Measurements from ENCODE around the gene DNAJC4. TPM values are rescaled to one million over a fixed set of nuclear protein-coding genes. Genes with fewer than 3 reads are reported as not detected.

DNAJC4 gene
- total and polyA plus RNA-seq, 9 of the 15 experiments (the other 6 are each of a cell fraction or from before 2014, with no cell fraction given) = 4.0 to 32.6 (median 19.9) TPM

DNA sequence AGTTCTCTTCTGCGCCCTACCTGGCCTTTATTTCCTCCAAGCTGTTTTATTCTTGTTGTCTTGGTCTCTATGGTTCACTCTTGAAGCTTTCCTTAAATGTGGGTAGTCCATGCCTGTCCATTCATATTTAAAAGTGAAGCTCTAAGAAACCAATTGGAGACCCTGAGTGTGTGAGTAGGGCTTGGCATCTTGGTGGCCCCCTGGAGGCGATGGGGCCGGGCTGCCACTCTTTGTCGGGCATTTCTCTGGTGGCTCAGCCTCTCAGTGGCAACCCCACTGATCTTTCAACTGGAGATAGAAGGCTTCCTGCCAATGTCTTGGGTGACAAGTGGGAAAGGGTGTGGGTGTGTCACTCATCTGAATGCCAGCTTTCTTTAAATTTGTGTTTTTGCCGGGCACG lies 13.5 kb upstream of the DNAJC4 start:
- H3K9me3 ChIP-seq (replicated peaks; ENCODE audit: control insufficient read depth, insufficient read depth, low read depth, low read length) = no peaks in the 10 kb centered on the region
- DNase-seq (ENCODE audit: extremely low read depth in 1 of 4, low spot score in 3 of 4) (no peak), ATAC-seq (no peak), FAIRE-seq (no peak)
- no peak overlapping the region for H3K27ac ChIP-seq (ENCODE audit: extremely low read depth, low read depth, low read length)
- H3K79me2 ChIP-seq (ENCODE audit: control insufficient read depth, insufficient read depth, low read length) = no peaks in the 10 kb centered on the region
- intact Hi-C loops (cut with micrococcal nuclease) (no loop called here), in situ Hi-C loops (cut with MboI) (no loop called here)
- no peaks in the 10 kb centered on the region for H4K20me1 ChIP-seq (replicated peaks; ENCODE audit: control insufficient read depth, insufficient read depth, low read length)
- no peak overlapping the region for H3K4me2 ChIP-seq (ENCODE audit: insufficient read depth, low read length)
- TF ChIP-seq JUNB (CRISPR knock-in tag; conservative IDR thresholded peaks at IDR 0.05) (no peak), POLR2G (IDR thresholded peaks at IDR 0.05; ENCODE audit: low read depth, low read length) (peak; percentile 29; the same call in 1 of the 2 replicates), HDGF (IDR thresholded peaks at IDR 0.05) (no peak), RBFOX2 (IDR thresholded peaks at IDR 0.05; ENCODE audit: low read depth, low read length) (0 out of 2 replicates have a peak, but pooled peaks have one; percentile 28)
- no peaks in the 10 kb centered on the region for H3K27me3 ChIP-seq (ENCODE audit: control insufficient read depth in 2 of 2, insufficient read depth in 2 of 2, low read length in 2 of 2)
- no peak overlapping the region for H3K9ac ChIP-seq (ENCODE audit: insufficient read depth in 1 of 2, low read depth in 2 of 2, low read length in 2 of 2)
- H2AFZ ChIP-seq (ENCODE audit: low read depth, low read length) = no peak overlapping the region
- H3K36me3 ChIP-seq (ENCODE audit: control insufficient read depth, insufficient read depth, low read length) = peaks cover 83% of the 10 kb centered on the region
- no peak overlapping the region for H3K4me3 ChIP-seq
- H3K9me1 ChIP-seq (ENCODE audit: control insufficient read depth, insufficient read depth, low read length) = no peaks in the 10 kb centered on the region
- CTCF ChIA-PET (ENCODE audit: low intra/inter-chr PET ratio) = no interaction called here
- BruUV-seq (replicated peaks) = no TSS peak
- H3K4me1 ChIP-seq (replicated peaks in 1 of 2; ENCODE audit: control insufficient read depth in 2 of 2, insufficient read depth in 2 of 2, low read length in 2 of 2) = peaks cover 0 to 15% of the 10 kb centered on the region in 2 experiments; a peak in 2 of 5 replicates
- POLR2A ChIA-PET = interaction anchor here (1.1 to 7.0 kb wide), 4 partner anchors 10 to 101 kb away, joined by 3 to 57 read pairs (median 14); partner anchors contain the start of genes FERMT3, NUDT22, TRMT112 and TRPT1
- 95% methylated on average over 6 of the region's 6 CpGs for WGBS (ENCODE audit: insufficient coverage, low coverage, missing lambda C conversion rate)

- 88% methylated on average over 11 of the region's 11 CpGs for WGBS (ENCODE audit: insufficient coverage, low coverage, missing lambda C conversion rate)
- no peaks in the 10 kb centered on the region for H4K20me1 ChIP-seq (replicated peaks; ENCODE audit: control insufficient read depth, insufficient read depth, low read length)
- H3K27ac ChIP-seq (ENCODE audit: extremely low read depth, low read depth, low read length) = no peak overlapping the region
- ATAC-seq (no peak), DNase-seq (ENCODE audit: extremely low read depth in 1 of 4, low spot score in 3 of 4) (no peak), FAIRE-seq (no peak)
- no TSS peak for BruUV-seq (replicated peaks)
- H3K4me3 ChIP-seq = no peak overlapping the region
- peaks cover 82% of the 10 kb centered on the region for H3K36me3 ChIP-seq (ENCODE audit: control insufficient read depth, insufficient read depth, low read length)
- intact Hi-C loops (cut with micrococcal nuclease) = no loop called here
- H3K4me2 ChIP-seq (ENCODE audit: insufficient read depth, low read length) = no peak overlapping the region
- H3K9me1 ChIP-seq (ENCODE audit: control insufficient read depth, insufficient read depth, low read length) = no peaks in the 10 kb centered on the region
- H3K4me1 ChIP-seq (replicated peaks in 1 of 2; ENCODE audit: control insufficient read depth in 2 of 2, insufficient read depth in 2 of 2, low read length in 2 of 2) = peaks cover 0 to 25% of the 10 kb centered on the region in 2 experiments; a peak in 2 of 5 replicates
- ChIA-PET CTCF (ENCODE audit: low intra/inter-chr PET ratio) (no interaction called here), POLR2A (interaction anchor here (0.6 to 7.0 kb wide), 4 partner anchors 8 to 46 kb away, joined by 4 to 57 read pairs (median 14); partner anchors contain the start of genes FERMT3, NUDT22 and TRPT1)
- H3K9ac ChIP-seq (ENCODE audit: insufficient read depth in 1 of 2, low read depth in 2 of 2, low read length in 2 of 2) = no peak overlapping the region
- no peaks in the 10 kb centered on the region for H3K9me3 ChIP-seq (replicated peaks; ENCODE audit: control insufficient read depth, insufficient read depth, low read depth, low read length)
- no peak overlapping the region for H2AFZ ChIP-seq (ENCODE audit: low read depth, low read length)
- TF ChIP-seq POLR2A (conservative IDR thresholded peaks at IDR 0.05) (0 out of 2 replicates have a peak, but pooled peaks have one; percentile 37), SREBF2 (CRISPR knock-in tag; IDR thresholded peaks at IDR 0.05) (no peak), ZSCAN29 (IDR thresholded peaks at IDR 0.05) (no peak), POLR2B (IDR thresholded peaks at IDR 0.05; ENCODE audit: low read depth, partially characterized antibody) (peak; percentile 19), RBM25 (IDR thresholded peaks at IDR 0.05; ENCODE audit: low read depth, low read length, severe bottlenecking) (peak; percentile 74), SRSF3 (IDR thresholded peaks at IDR 0.05; ENCODE audit: insufficient read depth, low read length) (no peak), HEY1 (CRISPR knock-in tag; IDR thresholded peaks at IDR 0.05; ENCODE audit: borderline replicate concordance) (no peak), ZNF436 (CRISPR knock-in tag; IDR thresholded peaks at IDR 0.05) (peak; percentile 60; the same call in 1 of the 2 replicates), MEIS2 (IDR thresholded peaks at IDR 0.05; ENCODE audit: partially characterized antibody) (no peak), SUPT5H (IDR thresholded peaks at IDR 0.05) (peak; percentile 18; the same call in 1 of the 2 replicates), NFATC3 (IDR thresholded peaks at IDR 0.05) (no peak), ZFP36 (IDR thresholded peaks at IDR 0.05; ENCODE audit: low read depth, low read length, partially characterized antibody) (peak; percentile 97)
- TF ChIP-seq, protein P1, sequence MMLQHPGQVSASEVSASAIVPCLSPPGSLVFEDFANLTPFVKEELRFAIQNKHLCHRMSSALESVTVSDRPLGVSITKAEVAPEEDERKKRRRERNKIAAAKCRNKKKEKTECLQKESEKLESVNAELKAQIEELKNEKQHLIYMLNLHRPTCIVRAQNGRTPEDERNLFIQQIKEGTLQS (IDR thresholded peaks at IDR 0.05) = no peak
- TF ChIP-seq, protein P1 (CRISPR knock-in tag; conservative IDR thresholded peaks at IDR 0.05) = no peak
- no peaks in the 10 kb centered on the region for H3K27me3 ChIP-seq (ENCODE audit: control insufficient read depth in 2 of 2, insufficient read depth in 2 of 2, low read length in 2 of 2)
- in situ Hi-C loops (cut with MboI) = no loop called here
- no peaks in the 10 kb centered on the region for H3K79me2 ChIP-seq (ENCODE audit: control insufficient read depth, insufficient read depth, low read length)
These were observed 11.6 kb upstream of the DNAJC4 start for GRCh38 chr11:64218628-64219353.
